HG02610 (cell line): Measurements from ENCODE around the gene MRPL57.
"Not testable (repeated sequence)": the region's sequence is repeated elsewhere in the genome, so short reads cannot be mapped to it uniquely, and the experiment has no call there.

Experiments
- ATAC-seq: cut with Tn5 transposase; IDR thresholded peaks from one replicate; pipeline ENCODE4 v1.9.1; 2021; ENCODE audit warnings: mild to moderate bottlenecking, moderate library complexity; ENCODE audit not compliant: unreplicated experiment

MRPL57 gene

GRCh38 chr13:21176215-21176981 lies at the start of gene MRPL57, which contains the start of gene SKA3:
Gene MRPL57, plus strand, starts transcription at chr13:21176658. Its CDS starts 259 bp downstream, at chr13:21176917.
Gene SKA3, minus strand, starts transcription at chr13:21176552. Its CDS starts 75 bp downstream, at chr13:21176477.
- peak; percentile 92 for ATAC-seq

GRCh38 chr13:21130116-21130515 lies 46.3 kb upstream of the MRPL57 start:
- ATAC-seq, result no peak

GRCh38 chr13:21133077-21133476 lies 43.4 kb upstream of the MRPL57 start:
- ATAC-seq, result no peak

GRCh38 chr13:21134475-21134874 lies 42.0 kb upstream of the MRPL57 start:
- ATAC-seq, result no peak

- not testable (repeated sequence) for ATAC-seq
These were observed 40.6 kb upstream of the MRPL57 start for GRCh38 chr13:21135833-21136232.

GRCh38 chr13:21137696-21138095 lies 38.8 kb upstream of the MRPL57 start:
- ATAC-seq, result no peak

GRCh38 chr13:21138561-21138960 lies 37.9 kb upstream of the MRPL57 start:
- no peak for ATAC-seq

- ATAC-seq, result no peak
These were observed 37.1 kb upstream of the MRPL57 start for GRCh38 chr13:21139374-21139773.

GRCh38 chr13:21142766-21143165 lies 33.7 kb upstream of the MRPL57 start:
- ATAC-seq, result no peak

GRCh38 chr13:21147827-21148226 lies 28.6 kb upstream of the MRPL57 start:
- no peak for ATAC-seq

GRCh38 chr13:21148557-21149258 lies 27.8 kb upstream of the MRPL57 start:
- ATAC-seq, result no peak

- ATAC-seq, result no peak
These were observed 26.9 kb upstream of the MRPL57 start for GRCh38 chr13:21149568-21149967.

- no peak for ATAC-seq
These were observed 26.4 kb upstream of the MRPL57 start for GRCh38 chr13:21150013-21150412.

- no peak for ATAC-seq
These were observed 24.1 kb upstream of the MRPL57 start for GRCh38 chr13:21152251-21152899.

GRCh38 chr13:21164631-21165030 lies 11.8 kb upstream of the MRPL57 start:
- ATAC-seq, result no peak

GRCh38 chr13:21165606-21166005 lies 10.9 kb upstream of the MRPL57 start:
- ATAC-seq, result not testable (repeated sequence)

GRCh38 chr13:21171420-21171819 lies 5.0 kb upstream of the MRPL57 start:
- no peak for ATAC-seq

- ATAC-seq, result not testable (repeated sequence)
These were observed 2.7 kb upstream of the MRPL57 start for GRCh38 chr13:21173767-21174166.

- no peak for ATAC-seq
These were observed 723 bp upstream of the MRPL57 start for GRCh38 chr13:21175656-21176214.

- peak; percentile 20 for ATAC-seq
These were observed 475 bp downstream of the MRPL57 start for GRCh38 chr13:21176982-21177284.

- no peak for ATAC-seq
These were observed 5.2 kb downstream of the MRPL57 start for GRCh38 chr13:21181671-21182070.
